Measurements from ENCODE around the gene HPGD. TPM values are rescaled to one million over a fixed set of nuclear protein-coding genes. Genes with fewer than 3 reads are reported as not detected.

HPGD gene
- polyA plus RNA-seq, 1 donor (not counting 4 experiments of a cell fraction or from before 2014, with no cell fraction given) = 0.75 TPM

- Histone ChIP-seq H3K9me1 (ENCODE audit: control insufficient read depth, extremely low read depth, insufficient read depth, low read length) (no peaks in the 10 kb centered on the region), H3K36me3 (ENCODE audit: control insufficient read depth in 2 of 2, extremely low read depth in 1 of 2, insufficient read depth in 2 of 2, low read length in 2 of 2) (no peaks in the 10 kb centered on the region), H3K4me3 (ENCODE audit: control insufficient read depth in 2 of 3, extremely low read depth in 1 of 3, insufficient read depth in 2 of 3, low read depth in 1 of 3, low read length in 3 of 3) (no peak overlapping the region), H2AFZ (ENCODE audit: control insufficient read depth, low read length) (no peak overlapping the region), H3K9ac (ENCODE audit: control insufficient read depth, extremely low read depth, insufficient read depth, low read length) (no peak overlapping the region), H4K20me1 (ENCODE audit: control insufficient read depth, extremely low read depth, insufficient read depth, low read length) (no peaks in the 10 kb centered on the region), H3K79me2 (ENCODE audit: control insufficient read depth, insufficient read depth, low read length) (no peaks in the 10 kb centered on the region), H3K27ac (ENCODE audit: control insufficient read depth, insufficient read depth, low read length) (no peak overlapping the region), H3K27me3 (ENCODE audit: control insufficient read depth, extremely low read depth, insufficient read depth, low read length) (no peaks in the 10 kb centered on the region), H3K4me2 (ENCODE audit: control insufficient read depth, extremely low read depth, insufficient read depth, low read depth, low read length) (no peak overlapping the region), H3K4me1 (ENCODE audit: control insufficient read depth, extremely low read depth, insufficient read depth, low read length) (peaks cover 16% of the 10 kb centered on the region), H3K9me3 (ENCODE audit: control insufficient read depth, low read depth, low read length) (no peaks in the 10 kb centered on the region)
- DNase-seq (ENCODE audit: low read depth, low spot score) (no peak), FAIRE-seq (no peak)
- dilution Hi-C loops (cut with MboI; ENCODE audit: extremely low pct_ligation_motif_present, low sequenced_read_pairs) = no loop called here
- TF ChIP-seq EZH2 (IDR thresholded peaks at IDR 0.05; ENCODE audit: low read length) (no peak), CTCF (optimal IDR thresholded peaks at IDR 0.05 in 1 of 3, IDR thresholded peaks at IDR 0.05 in 1 of 3, conservative IDR thresholded peaks at IDR 0.05 in 1 of 3; ENCODE audit: extremely low read depth in 1 of 3, insufficient read depth in 2 of 3, low read length in 3 of 3) (no peak)
Measured at GRCh38 chr4:174553031-174553430, 30.7 kb upstream of the HPGD start.

GRCh38 chr4:174550541-174550940 lies 28.3 kb upstream of the HPGD start:
- no peak for FAIRE-seq
- H3K27ac ChIP-seq (ENCODE audit: control insufficient read depth, insufficient read depth, low read length) = no peak overlapping the region
- no peak overlapping the region for H3K9ac ChIP-seq (ENCODE audit: control insufficient read depth, extremely low read depth, insufficient read depth, low read length)
- no peaks in the 10 kb centered on the region for H3K27me3 ChIP-seq (ENCODE audit: control insufficient read depth, extremely low read depth, insufficient read depth, low read length)
- no peaks in the 10 kb centered on the region for H4K20me1 ChIP-seq (ENCODE audit: control insufficient read depth, extremely low read depth, insufficient read depth, low read length)
- H3K9me1 ChIP-seq (ENCODE audit: control insufficient read depth, extremely low read depth, insufficient read depth, low read length) = no peaks in the 10 kb centered on the region
- H2AFZ ChIP-seq (ENCODE audit: control insufficient read depth, low read length) = no peak overlapping the region
- no peak overlapping the region for H3K4me3 ChIP-seq (ENCODE audit: control insufficient read depth in 2 of 3, extremely low read depth in 1 of 3, insufficient read depth in 2 of 3, low read depth in 1 of 3, low read length in 3 of 3)
- dilution Hi-C loops (cut with MboI; ENCODE audit: extremely low pct_ligation_motif_present, low sequenced_read_pairs) = no loop called here
- peaks cover 1% of the 10 kb centered on the region for H3K9me3 ChIP-seq (ENCODE audit: control insufficient read depth, low read depth, low read length)
- H3K4me1 ChIP-seq (ENCODE audit: control insufficient read depth, extremely low read depth, insufficient read depth, low read length) = peaks cover 16% of the 10 kb centered on the region
- no peaks in the 10 kb centered on the region for H3K79me2 ChIP-seq (ENCODE audit: control insufficient read depth, insufficient read depth, low read length)
- TF ChIP-seq CTCF (optimal IDR thresholded peaks at IDR 0.05 in 1 of 3, IDR thresholded peaks at IDR 0.05 in 1 of 3, conservative IDR thresholded peaks at IDR 0.05 in 1 of 3; ENCODE audit: extremely low read depth in 1 of 3, insufficient read depth in 2 of 3, low read length in 3 of 3) (no peak), EZH2 (IDR thresholded peaks at IDR 0.05; ENCODE audit: low read length) (no peak)
- DNase-seq (ENCODE audit: low read depth, low spot score) = no peak
- no peak overlapping the region for H3K4me2 ChIP-seq (ENCODE audit: control insufficient read depth, extremely low read depth, insufficient read depth, low read depth, low read length)
- H3K36me3 ChIP-seq (ENCODE audit: control insufficient read depth in 2 of 2, extremely low read depth in 1 of 2, insufficient read depth in 2 of 2, low read length in 2 of 2) = no peaks in the 10 kb centered on the region

Measured in keratinocyte (primary cell).